HEK293T (cell line): ENCODE results near the gene LIME1.

Experiments used
- FOXK2 ChIP-seq: fragments of 450-650 bp; IDR thresholded peaks from 2 replicates; pipeline ENCODE4 v1.6.1; 2016; ENCODE audit warnings: mild to moderate bottlenecking
- SP1 ChIP-seq: fragments of 450-650 bp; IDR thresholded peaks from 2 replicates; pipeline ENCODE4 v1.6.1; 2017

GRCh38 chr20:63747622-63748069, 11.2 kb downstream of the LIME1 start:
- TF ChIP-seq FOXK2, result no peak
- TF ChIP-seq SP1, result no peak
